Adrenal gland (tissue), 12 donors: Measurements from ENCODE around the gene SLCO2A1. TPM values are rescaled to one million over a fixed set of nuclear protein-coding genes. Genes with fewer than 3 reads are reported as not detected.

ENCODE experiments used
- DNase-seq, 7 donors: peaks; one replicate each; pipeline ENCODE4 v3.0.0-alpha.2; 2019 to 2020
- H3K27ac ChIP-seq, 5 donors: fragments of 200-600 bp; sonication (generic) in 4 of 5; 1 replicate in 3 of 5; 2 replicates in 2 of 5; pipeline versions ENCODE4 v1.5.1 to v1.8.0; 2016 to 2020; ENCODE audit warnings: mild to moderate bottlenecking in 1 of 5
- H3K27me3 ChIP-seq: fragments of 200-600 bp; 2 replicates; pipeline ENCODE4 v1.8.0; 2021
- H3K36me3 ChIP-seq, 2 donors: fragments of 200-600 bp; replicated peaks in 1 of 2; 1 replicate in 1 of 2; 2 replicates in 1 of 2; pipeline versions ENCODE4 v1.5.1 to v1.8.0; 2018 to 2022
- H3K4me1 ChIP-seq, 2 donors: fragments of 200-600 bp; replicated peaks in 1 of 2; 1 replicate in 1 of 2; 2 replicates in 1 of 2; pipeline versions ENCODE4 v1.5.1 to v1.8.0; 2018 to 2021
- H3K4me3 ChIP-seq, 4 donors: fragments of 200-600 bp; sonication (generic) in 3 of 4; one replicate each; pipeline ENCODE4 v1.5.1; 2016 to 2018
- H3K9me3 ChIP-seq, 3 donors: fragments of 200-600 bp; sonication (generic) in 1 of 3; replicated peaks in 1 of 3; 1 replicate in 2 of 3; 2 replicates in 1 of 3; pipeline versions ENCODE4 v1.5.1 to v1.8.0; 2016 to 2021
- CTCF ChIP-seq, 6 experiments: fragments of 450-650 bp in 4 of 6; fragments of 200-600 bp in 2 of 6; sonication (generic) in 1 of 6; IDR thresholded peaks; 1 replicate in 5 of 6; 2 replicates in 1 of 6; pipeline versions ENCODE4 v1.5.1 to v1.8.0; 2016 to 2021; ENCODE audit warnings: antibody characterized with exemption in 6 of 6, mild to moderate bottlenecking in 2 of 6, moderate library complexity in 1 of 6
- POLR2A ChIP-seq, 2 donors: fragments of 450-650 bp; IDR thresholded peaks; one replicate each; pipeline ENCODE4 v1.6.1; 2017; ENCODE audit warnings: antibody characterized with exemption in 2 of 2, mild to moderate bottlenecking in 2 of 2, moderate library complexity in 1 of 2
- WGBS, 4 donors: extraction: QIAGEN DNeasy Blood & Tissue Kit in 2 of 4; methylation state at CpG; one replicate each; pipeline versions ENCODE4 v1.1.5 to v1.1.7; 2013 to 2017; 5-methylcytosine and 5-hydroxymethylcytosine counted together
- intact Hi-C, 2 donors: fragments of 100-400 bp; cut with DNase I; formaldehyde crosslinking; loops; one replicate each; pipeline versions ENCODE4 v1.14.1 to v1.15.0; 2022 to 2023
- polyA plus RNA-seq, 3 donors: library from polyadenylated mRNA; stranded (reverse); fragments of 200-250 nt in 2 of 3; fragments of 350-450 nt in 1 of 3; fragmentation: Illumina TruSeq in 1 of 3; extraction: RNeasy Lipid Tissue Mini Kit (QIAGEN cat#74804) in 1 of 3; gene quantifications; one replicate each; pipeline ENCODE4 v1.2.3, GENCODE V29; 2013 to 2014
- total RNA-seq, 9 donors: library from RNA; depleted of rRNA in 4 of 9; stranded (reverse); fragments of >200 nt in 4 of 9; fragments of 120-200 nt in 1 of 9; fragmentation: NEBNext Ultra II Directional in 1 of 9; extraction: Animal tissue kit (Norgen Biotek cat#: 25700) in 1 of 9; gene quantifications; one replicate each; pipeline versions ENCODE4 v1.1.0 to v1.2.4, GENCODE V29; 2013 to 2023
- donor health status: healthy with polysubstance abuse.
- donor health status: Bipolar disorder and iron deficiency.
- donor health status: DM: yes; HTN: yes; CAD: no.
- donor health status: DM: no; HTN: no; CAD: no.
- donor health status: DM: no; HTN: no; CAD: no.
- donor health status: DM: yes; HTN: yes; CAD: no.

The SLCO2A1 gene
- total and polyA plus RNA-seq, 12 donors, result 2.3 to 141 (median 29.5) TPM

GRCh38 chr3:134077649-134078161 lies 48.0 kb upstream of the SLCO2A1 start:
- Histone ChIP-seq H3K27ac (no peak overlapping the region), H3K4me3 (no peak overlapping the region), H3K27me3 (no peaks in the 10 kb centered on the region), H3K4me1 (no peaks in the 10 kb centered on the region), H3K36me3 (no peaks in the 10 kb centered on the region), H3K9me3 (no peaks in the 10 kb centered on the region)
- TF ChIP-seq POLR2A (IDR thresholded peaks at IDR 0.05) (no peak), CTCF (IDR thresholded peaks at IDR 0.05) (no peak)
- intact Hi-C loops, result no loop called here
- DNase-seq, result no peak
- WGBS, 4 donors, result 80 to 90% (median 87%) methylated on average over 1 to 3 of the region's 3 CpGs

GRCh38 chr3:134076851-134077250 lies 47.1 kb upstream of the SLCO2A1 start:
- WGBS, 4 donors, result 57 to 92% (median 88%) methylated on average over 2 of the region's 2 CpGs
- no peaks in the 10 kb centered on the region for H3K4me1 ChIP-seq
- intact Hi-C loops, result no loop called here
- H3K36me3 ChIP-seq, result no peaks in the 10 kb centered on the region
- no peak overlapping the region for H3K27ac ChIP-seq
- no peaks in the 10 kb centered on the region for H3K27me3 ChIP-seq
- no peaks in the 10 kb centered on the region for H3K9me3 ChIP-seq
- no peak overlapping the region for H3K4me3 ChIP-seq
- DNase-seq, result no peak
- TF ChIP-seq POLR2A (IDR thresholded peaks at IDR 0.05) (no peak), CTCF (IDR thresholded peaks at IDR 0.05) (no peak)

- H3K27me3 ChIP-seq, result no peaks in the 10 kb centered on the region
- no peak for DNase-seq
- H3K36me3 ChIP-seq, result no peaks in the 10 kb centered on the region
- no peak overlapping the region for H3K4me3 ChIP-seq
- TF ChIP-seq POLR2A (IDR thresholded peaks at IDR 0.05), result no peak
- H3K9me3 ChIP-seq, result no peaks in the 10 kb centered on the region
- WGBS, 4 donors, result 82 to 88% (median 84%) methylated on average over 6 of the region's 6 CpGs
- H3K27ac ChIP-seq, result no peak overlapping the region
- H3K4me1 ChIP-seq, result no peaks in the 10 kb centered on the region
- intact Hi-C loops, result no loop called here
These were observed 46.1 kb upstream of the SLCO2A1 start for GRCh38 chr3:134075846-134076245.

GRCh38 chr3:134075568-134075825 lies 45.8 kb upstream of the SLCO2A1 start:
- intact Hi-C loops, result no loop called here
- Histone ChIP-seq H3K27me3 (no peaks in the 10 kb centered on the region), H3K4me1 (no peaks in the 10 kb centered on the region), H3K27ac (no peak overlapping the region), H3K9me3 (no peaks in the 10 kb centered on the region), H3K4me3 (no peak overlapping the region), H3K36me3 (no peaks in the 10 kb centered on the region)
- 93 to 100% (median 95%) methylated on average over 3 of the region's 3 CpGs for WGBS, 4 donors
- no peak for TF ChIP-seq CTCF (IDR thresholded peaks at IDR 0.05)
- TF ChIP-seq POLR2A (IDR thresholded peaks at IDR 0.05), result no peak
- DNase-seq, result no peak

- TF ChIP-seq POLR2A (IDR thresholded peaks at IDR 0.05), result no peak
- TF ChIP-seq CTCF (IDR thresholded peaks at IDR 0.05), result no peak
- DNase-seq, result no peak
- no peaks in the 10 kb centered on the region for H3K4me1 ChIP-seq
- intact Hi-C loops, result no loop called here
- no peak overlapping the region for H3K4me3 ChIP-seq
- H3K27ac ChIP-seq, result no peak overlapping the region
- H3K9me3 ChIP-seq, result no peaks in the 10 kb centered on the region
- no peaks in the 10 kb centered on the region for H3K27me3 ChIP-seq
- no peaks in the 10 kb centered on the region for H3K36me3 ChIP-seq
- WGBS, 4 donors, result 83 to 87% (median 84%) methylated on average over 9 of the region's 9 CpGs
These were observed 45.3 kb upstream of the SLCO2A1 start for GRCh38 chr3:134074790-134075567.
